HG02970 (cell line): Measurements from ENCODE around the gene RPS4Y1.
"Not testable (repeated sequence)": the region's sequence is repeated elsewhere in the genome, so short reads cannot be mapped to it uniquely, and the experiment has no call there.

Experiments
- ATAC-seq: cut with Tn5 transposase; IDR thresholded peaks from one replicate; pipeline ENCODE4 v1.9.1; 2021; ENCODE audit warnings: mild to moderate bottlenecking, moderate library complexity, moderate number of reproducible peaks; ENCODE audit not compliant: unreplicated experiment, low FRiP score

Gene RPS4Y1

DNA sequence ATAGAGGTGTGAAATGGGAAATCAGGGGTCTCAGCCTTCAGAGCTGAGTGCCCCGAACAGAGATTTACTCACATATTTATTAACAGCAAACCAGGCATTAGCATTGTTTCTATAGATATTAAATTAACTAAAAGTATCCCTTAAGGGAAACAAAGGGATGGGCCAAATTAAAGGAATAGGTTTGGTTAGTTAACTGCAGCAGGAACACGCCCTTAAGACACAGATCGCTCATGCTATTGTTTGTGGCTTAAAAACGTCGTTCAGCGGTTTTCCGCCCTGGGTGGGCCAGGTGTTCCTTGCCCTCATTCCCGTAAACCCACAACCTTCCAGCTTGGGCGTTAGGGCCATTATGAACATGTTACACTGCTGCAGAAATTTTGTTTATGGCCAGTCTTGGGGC is 30.8 kb downstream of the RPS4Y1 start:
- not testable (repeated sequence) for ATAC-seq

DNA sequence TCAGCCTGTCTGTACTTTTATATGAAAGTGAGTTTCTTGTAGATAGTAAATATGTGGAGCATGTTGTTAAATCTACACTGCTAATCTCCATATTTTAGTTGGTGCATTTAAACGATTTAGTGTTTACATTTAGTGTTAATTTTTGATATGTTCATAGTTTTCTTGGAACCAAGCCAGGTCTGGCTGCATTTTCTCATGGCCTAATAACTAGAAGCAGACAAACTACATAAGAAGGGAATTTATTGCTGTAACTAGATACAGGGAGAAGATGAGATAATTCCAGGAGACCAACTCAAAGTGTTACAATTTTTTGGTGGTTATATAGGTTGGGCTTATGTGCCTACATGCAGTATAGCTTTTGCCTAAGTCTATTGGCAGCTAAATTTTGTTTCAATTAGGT is 32.8 kb downstream of the RPS4Y1 start:
- no peak for ATAC-seq

GRCh38 chrY:2883561-2883960 is 42.2 kb downstream of the RPS4Y1 start:
- ATAC-seq = no peak

DNA sequence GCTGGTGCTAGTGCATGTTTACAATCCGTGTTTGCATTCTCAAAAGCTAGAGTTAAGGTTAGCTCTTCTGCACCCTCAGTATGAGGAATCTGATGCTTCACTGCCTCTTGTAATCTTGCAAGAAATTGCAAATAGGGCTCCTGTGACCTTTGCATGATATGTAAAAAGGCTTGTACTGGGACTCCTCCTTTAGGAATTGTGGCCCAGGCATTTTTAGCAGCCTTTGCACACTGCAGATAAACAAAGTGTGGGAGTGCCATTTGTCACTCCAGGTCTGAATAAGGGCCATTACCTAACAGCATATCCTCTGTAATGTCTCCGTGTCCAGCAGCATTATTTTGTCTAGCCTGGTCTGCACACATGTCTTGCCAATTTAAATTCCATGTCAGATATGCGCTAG is 44.5 kb downstream of the RPS4Y1 start:
- no peak for ATAC-seq

DNA sequence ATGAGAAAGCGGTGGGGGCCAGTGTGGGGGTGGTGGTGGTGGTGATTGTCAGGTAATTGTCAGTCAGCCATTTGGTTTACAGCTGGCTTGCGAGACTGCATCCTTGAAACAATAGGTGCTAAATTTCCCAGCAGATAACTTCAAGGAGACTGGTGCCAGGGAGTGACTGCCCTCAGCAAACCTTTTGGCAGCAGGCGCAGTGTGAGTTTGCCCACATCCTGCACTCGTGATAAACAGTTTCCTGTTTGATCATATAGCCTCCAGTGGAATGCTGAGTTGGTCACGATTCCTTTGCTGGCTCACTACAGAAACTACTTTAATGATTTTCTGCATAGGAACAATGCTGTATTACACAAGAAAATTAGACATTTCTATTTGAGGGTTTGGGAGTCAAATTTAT is 46.0 kb downstream of the RPS4Y1 start:
- no peak for ATAC-seq

DNA sequence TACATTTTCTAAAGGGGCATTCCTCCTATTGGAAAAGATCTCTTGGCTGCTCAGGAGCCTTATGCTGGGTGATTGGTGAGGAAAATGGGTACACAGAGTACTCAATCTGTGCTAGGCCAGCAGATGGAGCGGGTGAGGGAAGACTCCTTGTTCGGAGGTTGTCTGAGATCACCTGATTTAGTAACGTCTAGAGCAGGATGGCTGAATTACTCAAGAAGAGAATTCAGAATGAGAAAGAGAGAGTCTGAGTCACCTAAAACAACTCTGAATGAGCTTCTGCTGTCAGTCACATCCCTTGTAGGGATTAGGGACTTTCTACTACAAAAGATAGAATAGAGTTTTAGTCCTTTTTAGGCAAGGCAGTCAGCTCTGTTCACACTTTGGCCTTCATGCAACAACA is 46.6 kb downstream of the RPS4Y1 start:
- no peak for ATAC-seq

DNA sequence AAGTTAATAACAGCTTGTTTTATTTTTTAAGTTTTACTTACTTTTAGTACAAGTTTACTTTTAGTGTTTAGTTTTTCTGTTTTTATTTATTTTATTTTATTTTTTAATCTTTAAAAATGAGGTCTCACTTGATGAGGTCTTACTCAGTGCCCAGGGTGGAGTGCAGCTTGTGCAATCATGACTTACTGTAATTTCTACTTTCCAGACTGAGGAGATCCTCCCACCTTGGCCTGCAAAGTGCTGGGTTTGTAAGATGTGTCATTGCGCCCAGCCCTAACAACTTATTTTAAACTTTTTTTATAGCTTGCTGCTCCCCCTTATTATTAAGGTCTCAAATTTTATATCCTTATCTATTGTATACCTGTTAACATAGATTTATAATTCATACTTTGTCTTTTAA is 52.1 kb downstream of the RPS4Y1 start:
- ATAC-seq = no peak

DNA sequence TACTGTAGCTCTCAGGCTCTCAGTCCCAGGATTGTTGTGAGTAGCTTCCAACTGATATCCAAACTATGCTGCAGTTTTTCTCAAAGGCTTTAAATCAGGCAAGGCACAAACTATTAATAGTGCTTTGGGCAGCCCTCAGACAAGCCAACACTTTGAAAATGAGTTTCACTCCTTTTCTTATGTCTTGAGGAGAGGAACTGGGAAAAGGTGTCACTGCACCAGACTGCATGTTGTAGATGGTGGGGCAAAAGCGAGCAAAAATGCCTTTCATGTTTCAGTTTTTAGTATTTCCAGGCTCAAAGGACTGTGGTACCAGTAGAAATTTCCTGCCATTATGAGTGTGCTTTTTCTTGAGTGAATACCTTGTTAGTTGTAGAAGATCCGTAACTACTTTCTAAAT is 54.6 kb downstream of the RPS4Y1 start:
- ATAC-seq = no peak

DNA sequence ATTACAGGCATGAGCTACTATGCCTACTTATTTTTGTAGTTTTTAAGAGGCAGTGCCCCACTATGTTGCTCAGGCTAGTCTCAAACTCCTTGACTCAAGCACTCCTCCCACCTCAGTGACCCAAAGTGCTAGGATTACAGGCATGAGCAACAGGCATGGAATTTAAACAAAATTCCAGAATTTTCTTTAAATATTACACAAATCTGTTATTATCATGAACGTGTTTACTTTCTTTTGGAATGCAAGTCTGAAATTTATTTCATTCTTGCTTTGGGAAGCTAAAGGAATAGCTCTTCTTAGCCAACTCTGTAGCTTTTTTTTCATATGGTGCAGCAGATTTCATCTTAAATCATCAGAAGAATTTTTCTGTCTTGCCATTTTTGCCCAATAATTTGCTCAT is 66.0 kb downstream of the RPS4Y1 start:
- no peak for ATAC-seq

- ATAC-seq = no peak
Measured at GRCh38 chrY:2913066-2913815, 71.8 kb downstream of the RPS4Y1 start.
